GM19463 (cell line): ENCODE measurements around the gene PAQR9.
"Not testable (repeated sequence)": the region's sequence is repeated elsewhere in the genome, so short reads cannot be mapped to it uniquely, and the experiment has no call there.

Source experiments
- ATAC-seq: cut with Tn5 transposase; IDR thresholded peaks from one replicate; pipeline ENCODE4 v1.9.1; 2021; ENCODE audit warnings: mild to moderate bottlenecking, moderate library complexity; ENCODE audit not compliant: unreplicated experiment

PAQR9 gene

GRCh38 chr3:142963516-142964448, at the start of gene PAQR9:
Gene PAQR9 (minus strand): TSS chr3:142963674. CDS start chr3:142963336, 338 bp downstream.
- ATAC-seq, result peak; percentile 58

- no peak for ATAC-seq
These were observed 48.2 kb upstream of the PAQR9 start for GRCh38 chr3:143011705-143012104.

GRCh38 chr3:143010024-143010423, 46.5 kb upstream of the PAQR9 start:
- ATAC-seq, result no peak

- no peak for ATAC-seq
These were observed 41.3 kb upstream of the PAQR9 start for GRCh38 chr3:143004823-143005222.

- ATAC-seq, result no peak
These were observed 39.3 kb upstream of the PAQR9 start for GRCh38 chr3:143002727-143003126.

- peak; percentile 25 for ATAC-seq
These were observed 38.7 kb upstream of the PAQR9 start for GRCh38 chr3:143002083-143002712.

- peak; percentile 77 for ATAC-seq
These were observed 38.1 kb upstream of the PAQR9 start, which contains the start of gene U2SURP for GRCh38 chr3:143001369-143002082. Gene U2SURP (plus strand): TSS chr3:143001570. CDS start chr3:143001629, 59 bp downstream.

GRCh38 chr3:143001034-143001368, 37.5 kb upstream of the PAQR9 start:
- ATAC-seq, result peak; percentile 67

- ATAC-seq, result no peak
These were observed 37.1 kb upstream of the PAQR9 start for GRCh38 chr3:143000528-143000927.

- no peak for ATAC-seq
These were observed 36.4 kb upstream of the PAQR9 start for GRCh38 chr3:142999881-143000280.

- no peak for ATAC-seq
These were observed 35.0 kb upstream of the PAQR9 start for GRCh38 chr3:142998439-142998838.

GRCh38 chr3:142997330-142997729, 33.9 kb upstream of the PAQR9 start:
- ATAC-seq, result no peak

- peak; percentile 64 for ATAC-seq
These were observed 30.5 kb upstream of the PAQR9 start for GRCh38 chr3:142993958-142994442.

- ATAC-seq, result no peak
These were observed 28.8 kb upstream of the PAQR9 start for GRCh38 chr3:142992323-142992722.

GRCh38 chr3:142990721-142991120, 27.2 kb upstream of the PAQR9 start:
- no peak for ATAC-seq

- ATAC-seq, result not testable (repeated sequence)
These were observed 25.4 kb upstream of the PAQR9 start for GRCh38 chr3:142988826-142989225.

- ATAC-seq, result not testable (repeated sequence)
These were observed 24.7 kb upstream of the PAQR9 start for GRCh38 chr3:142988221-142988620.

GRCh38 chr3:142987707-142988106, 24.2 kb upstream of the PAQR9 start:
- ATAC-seq, result peak; percentile 67

GRCh38 chr3:142987080-142987700, 23.7 kb upstream of the PAQR9 start:
- no peak for ATAC-seq

GRCh38 chr3:142984255-142984654, 20.8 kb upstream of the PAQR9 start:
- no peak for ATAC-seq

GRCh38 chr3:142983318-142983717, 19.8 kb upstream of the PAQR9 start:
- ATAC-seq, result no peak
